HepG2 (cell line): Measurements from ENCODE around the gene ARTN.

Experiments
- CHD4 ChIP-seq: fragments of 200-600 bp; sonication (generic); IDR thresholded peaks from 2 replicates; pipeline ENCODE4 v1.7.0; 2017; ENCODE audit warnings: mild to moderate bottlenecking, low read length, borderline replicate concordance
- ETV6 ChIP-seq: sonication (generic); formaldehyde crosslinking; conservative IDR thresholded peaks from 2 replicates; pipeline ENCODE4 v1.4.0; 2020; ENCODE audit warnings: missing genetic modification reagents
- POLR2A ChIP-seq, 2 experiments: IDR thresholded peaks; 2 replicates each; pipeline ENCODE4 v1.6.1; 2011; ENCODE audit warnings: low read depth in 2 of 2, low read length in 2 of 2, mild to moderate bottlenecking in 1 of 2, moderate library complexity in 1 of 2; ENCODE audit not compliant: insufficient read depth in 1 of 2
- RAD21 ChIP-seq: fragments of 450-650 bp; formaldehyde crosslinking; IDR thresholded peaks from 2 replicates; pipeline ENCODE4 v1.5.0; 2020; ENCODE audit warnings: mild to moderate bottlenecking
- TF ChIP-seq, protein P1 (sequence below), 2 experiments: IDR thresholded peaks; 2 replicates each; pipeline ENCODE4 v1.6.1; 2011 to 2012; ENCODE audit warnings: low read length in 2 of 2, borderline replicate concordance in 1 of 2, low read depth in 1 of 2, mild to moderate bottlenecking in 1 of 2, moderate library complexity in 1 of 2
- TF ChIP-seq, protein P2 (sequence below): sonication (generic); formaldehyde crosslinking; IDR thresholded peaks from 2 replicates; pipeline ENCODE4 v1.5.0; 2020; ENCODE audit warnings: mild to moderate bottlenecking, missing genetic modification reagents, moderate library complexity

DNA sequence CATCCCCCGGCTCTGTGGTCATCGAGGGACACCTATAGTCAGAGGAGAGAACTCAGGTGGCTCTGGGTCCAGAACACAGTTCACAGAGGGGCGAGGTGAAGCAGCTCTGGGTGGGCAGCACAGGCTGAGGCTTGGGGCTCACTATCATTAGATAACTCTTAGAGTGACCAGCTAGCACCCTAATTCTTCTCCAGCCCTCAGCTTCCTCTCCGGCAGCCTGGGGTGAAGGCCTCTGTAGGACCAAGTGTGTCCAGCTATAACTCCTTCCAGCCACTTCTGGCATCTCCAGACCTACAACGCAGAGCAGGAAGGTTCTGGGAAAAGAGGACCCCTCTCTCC is 1.4 kb downstream of the ARTN start:
- no peak for TF ChIP-seq CHD4
- TF ChIP-seq, protein P1, sequence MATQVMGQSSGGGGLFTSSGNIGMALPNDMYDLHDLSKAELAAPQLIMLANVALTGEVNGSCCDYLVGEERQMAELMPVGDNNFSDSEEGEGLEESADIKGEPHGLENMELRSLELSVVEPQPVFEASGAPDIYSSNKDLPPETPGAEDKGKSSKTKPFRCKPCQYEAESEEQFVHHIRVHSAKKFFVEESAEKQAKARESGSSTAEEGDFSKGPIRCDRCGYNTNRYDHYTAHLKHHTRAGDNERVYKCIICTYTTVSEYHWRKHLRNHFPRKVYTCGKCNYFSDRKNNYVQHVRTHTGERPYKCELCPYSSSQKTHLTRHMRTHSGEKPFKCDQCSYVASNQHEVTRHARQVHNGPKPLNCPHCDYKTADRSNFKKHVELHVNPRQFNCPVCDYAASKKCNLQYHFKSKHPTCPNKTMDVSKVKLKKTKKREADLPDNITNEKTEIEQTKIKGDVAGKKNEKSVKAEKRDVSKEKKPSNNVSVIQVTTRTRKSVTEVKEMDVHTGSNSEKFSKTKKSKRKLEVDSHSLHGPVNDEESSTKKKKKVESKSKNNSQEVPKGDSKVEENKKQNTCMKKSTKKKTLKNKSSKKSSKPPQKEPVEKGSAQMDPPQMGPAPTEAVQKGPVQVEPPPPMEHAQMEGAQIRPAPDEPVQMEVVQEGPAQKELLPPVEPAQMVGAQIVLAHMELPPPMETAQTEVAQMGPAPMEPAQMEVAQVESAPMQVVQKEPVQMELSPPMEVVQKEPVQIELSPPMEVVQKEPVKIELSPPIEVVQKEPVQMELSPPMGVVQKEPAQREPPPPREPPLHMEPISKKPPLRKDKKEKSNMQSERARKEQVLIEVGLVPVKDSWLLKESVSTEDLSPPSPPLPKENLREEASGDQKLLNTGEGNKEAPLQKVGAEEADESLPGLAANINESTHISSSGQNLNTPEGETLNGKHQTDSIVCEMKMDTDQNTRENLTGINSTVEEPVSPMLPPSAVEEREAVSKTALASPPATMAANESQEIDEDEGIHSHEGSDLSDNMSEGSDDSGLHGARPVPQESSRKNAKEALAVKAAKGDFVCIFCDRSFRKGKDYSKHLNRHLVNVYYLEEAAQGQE (IDR thresholded peaks at IDR 0.05; ENCODE audit: borderline replicate concordance in 1 of 2, low read depth in 1 of 2, low read length in 2 of 2) = no peak
- TF ChIP-seq, protein P2, sequence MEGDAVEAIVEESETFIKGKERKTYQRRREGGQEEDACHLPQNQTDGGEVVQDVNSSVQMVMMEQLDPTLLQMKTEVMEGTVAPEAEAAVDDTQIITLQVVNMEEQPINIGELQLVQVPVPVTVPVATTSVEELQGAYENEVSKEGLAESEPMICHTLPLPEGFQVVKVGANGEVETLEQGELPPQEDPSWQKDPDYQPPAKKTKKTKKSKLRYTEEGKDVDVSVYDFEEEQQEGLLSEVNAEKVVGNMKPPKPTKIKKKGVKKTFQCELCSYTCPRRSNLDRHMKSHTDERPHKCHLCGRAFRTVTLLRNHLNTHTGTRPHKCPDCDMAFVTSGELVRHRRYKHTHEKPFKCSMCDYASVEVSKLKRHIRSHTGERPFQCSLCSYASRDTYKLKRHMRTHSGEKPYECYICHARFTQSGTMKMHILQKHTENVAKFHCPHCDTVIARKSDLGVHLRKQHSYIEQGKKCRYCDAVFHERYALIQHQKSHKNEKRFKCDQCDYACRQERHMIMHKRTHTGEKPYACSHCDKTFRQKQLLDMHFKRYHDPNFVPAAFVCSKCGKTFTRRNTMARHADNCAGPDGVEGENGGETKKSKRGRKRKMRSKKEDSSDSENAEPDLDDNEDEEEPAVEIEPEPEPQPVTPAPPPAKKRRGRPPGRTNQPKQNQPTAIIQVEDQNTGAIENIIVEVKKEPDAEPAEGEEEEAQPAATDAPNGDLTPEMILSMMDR (CRISPR knock-in tag) = no peak
- TF ChIP-seq RAD21 (CRISPR knock-in tag) = no peak
- TF ChIP-seq POLR2A (IDR thresholded peaks at IDR 0.05; ENCODE audit: insufficient read depth in 1 of 2, low read depth in 2 of 2, low read length in 2 of 2) = no peak
- TF ChIP-seq ETV6 = no peak
